Upper lobe of left lung (tissue), 4 donors: ENCODE results near the gene RBM19.

ENCODE experiments used
- EP300 ChIP-seq, 4 donors: sonication (generic); formaldehyde crosslinking; IDR thresholded peaks; one replicate each; pipeline ENCODE4 v1.5.1; 2017; ENCODE audit warnings: antibody characterized with exemption in 4 of 4, control low read depth in 2 of 4
- POLR2A ChIP-seq, 4 donors: fragments of 450-650 bp; IDR thresholded peaks; one replicate each; pipeline ENCODE4 v1.5.1; 2016 to 2017; ENCODE audit warnings: antibody characterized with exemption in 4 of 4, mild to moderate bottlenecking in 2 of 4
- TF ChIP-seq, protein P1 (sequence below), 6 experiments: fragments of 450-650 bp in 4 of 6; fragments of 200-600 bp in 2 of 6; sonication (generic) in 2 of 6; IDR thresholded peaks; one replicate each; pipeline ENCODE4 v1.5.1; 2016 to 2019; ENCODE audit warnings: antibody characterized with exemption in 6 of 6

DNA sequence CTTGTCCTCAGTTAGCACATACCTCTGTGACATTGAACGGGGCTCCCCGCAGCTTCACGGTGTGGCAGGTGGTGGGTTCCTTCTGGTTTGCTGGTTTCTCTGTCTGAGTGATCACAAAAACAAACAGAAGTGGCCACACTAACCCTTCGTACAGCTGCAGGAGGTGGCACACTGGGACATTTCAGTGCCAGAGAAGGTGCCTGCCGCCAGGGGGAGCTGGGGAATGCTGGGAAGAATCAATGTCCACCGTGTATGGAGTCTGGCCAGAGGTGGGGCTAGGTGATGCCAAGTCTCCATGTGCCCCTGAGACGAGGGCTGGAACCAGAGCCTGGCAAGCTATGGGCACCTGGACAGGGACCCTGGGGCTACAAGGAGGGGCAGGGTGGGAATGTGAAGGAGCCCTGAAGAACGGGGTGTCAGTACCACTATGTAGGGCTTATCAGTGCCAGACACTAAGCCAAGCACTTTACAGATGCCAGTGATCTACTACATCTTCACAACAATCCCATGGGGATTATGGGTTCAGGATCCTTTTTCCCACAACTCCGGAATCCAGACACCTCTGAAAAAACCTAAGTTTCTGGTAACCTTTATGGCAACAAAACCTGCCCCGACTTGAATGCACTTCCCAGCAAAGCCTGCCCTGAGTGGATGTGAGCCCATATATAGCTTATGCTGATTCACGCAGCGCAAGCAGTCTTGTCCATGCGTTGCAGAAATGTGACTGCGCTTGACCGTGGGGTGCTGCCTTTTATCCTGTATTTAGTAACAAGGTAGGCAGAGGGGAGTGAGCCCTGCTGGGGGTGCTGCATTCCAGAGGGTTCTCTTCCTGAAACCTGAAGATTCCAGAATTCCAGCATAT lies 10.8 kb downstream of the RBM19 start:
- TF ChIP-seq POLR2A (IDR thresholded peaks at IDR 0.05) (no peak), EP300 (IDR thresholded peaks at IDR 0.05) (no peak)
- TF ChIP-seq, protein P1, sequence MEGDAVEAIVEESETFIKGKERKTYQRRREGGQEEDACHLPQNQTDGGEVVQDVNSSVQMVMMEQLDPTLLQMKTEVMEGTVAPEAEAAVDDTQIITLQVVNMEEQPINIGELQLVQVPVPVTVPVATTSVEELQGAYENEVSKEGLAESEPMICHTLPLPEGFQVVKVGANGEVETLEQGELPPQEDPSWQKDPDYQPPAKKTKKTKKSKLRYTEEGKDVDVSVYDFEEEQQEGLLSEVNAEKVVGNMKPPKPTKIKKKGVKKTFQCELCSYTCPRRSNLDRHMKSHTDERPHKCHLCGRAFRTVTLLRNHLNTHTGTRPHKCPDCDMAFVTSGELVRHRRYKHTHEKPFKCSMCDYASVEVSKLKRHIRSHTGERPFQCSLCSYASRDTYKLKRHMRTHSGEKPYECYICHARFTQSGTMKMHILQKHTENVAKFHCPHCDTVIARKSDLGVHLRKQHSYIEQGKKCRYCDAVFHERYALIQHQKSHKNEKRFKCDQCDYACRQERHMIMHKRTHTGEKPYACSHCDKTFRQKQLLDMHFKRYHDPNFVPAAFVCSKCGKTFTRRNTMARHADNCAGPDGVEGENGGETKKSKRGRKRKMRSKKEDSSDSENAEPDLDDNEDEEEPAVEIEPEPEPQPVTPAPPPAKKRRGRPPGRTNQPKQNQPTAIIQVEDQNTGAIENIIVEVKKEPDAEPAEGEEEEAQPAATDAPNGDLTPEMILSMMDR (IDR thresholded peaks at IDR 0.05), result no peak
